Activated CD4-positive, alpha-beta memory T cell treated with anti-CD3 and anti-CD28 coated beads for 36 hours (primary cell): Measurements from ENCODE around the gene TOMM7. TPM values are rescaled to one million over a fixed set of nuclear protein-coding genes. Genes with fewer than 3 reads are reported as not detected.
"Not testable (repeated sequence)": the region's sequence is repeated elsewhere in the genome, so short reads cannot be mapped to it uniquely, and the experiment has no call there.

Source experiments
- CTCF ChIA-PET: fragments of 350-600 bp; sonication (Branson Sonifier 250); formaldehyde crosslinking; loops from one replicate; lab custom pipeline; 2021; ENCODE audit warnings: antibody characterized with exemption, inconsistent platforms; lab: Charles Lee
- POLR2A ChIA-PET: fragments of 350-600 bp; sonication (Branson Sonifier 250); formaldehyde crosslinking; loops from one replicate; lab custom pipeline; 2021; ENCODE audit warnings: antibody characterized with exemption; lab: Charles Lee
- DNase-seq: peaks from one replicate; pipeline ENCODE4 v3.0.0-alpha.2; 2020
- H3K27ac Mint-ChIP-seq: one replicate; pipeline ENCODE4 v1.8.0; 2021; ENCODE audit warnings: mixed read lengths
- H3K27me3 Mint-ChIP-seq: one replicate; pipeline ENCODE4 v1.8.0; 2021; ENCODE audit warnings: mixed read lengths
- H3K36me3 Mint-ChIP-seq: one replicate; pipeline ENCODE4 v1.8.0; 2021; ENCODE audit warnings: mixed read lengths
- H3K4me1 Mint-ChIP-seq: one replicate; pipeline ENCODE4 v1.8.0; 2021; ENCODE audit warnings: low read depth, mixed read lengths
- H3K4me3 Mint-ChIP-seq: one replicate; pipeline ENCODE4 v1.8.0; 2021; ENCODE audit warnings: mild to moderate bottlenecking, mixed read lengths
- H3K9me3 Mint-ChIP-seq: one replicate; pipeline ENCODE4 v1.8.0; 2021; ENCODE audit warnings: mixed read lengths
- intact Hi-C: fragments of 100-400 bp; cut with micrococcal nuclease; formaldehyde crosslinking; loops from one replicate; pipeline ENCODE4 v1.15.1; 2023
- total RNA-seq, 2 experiments: library from RNA; stranded (reverse); gene quantifications; one replicate each; pipeline ENCODE4 v1.2.3, GENCODE V29; 2021

TOMM7 gene
- total RNA-seq, 2 experiments from 2014 or later = 277 to 279 TPM

DNA sequence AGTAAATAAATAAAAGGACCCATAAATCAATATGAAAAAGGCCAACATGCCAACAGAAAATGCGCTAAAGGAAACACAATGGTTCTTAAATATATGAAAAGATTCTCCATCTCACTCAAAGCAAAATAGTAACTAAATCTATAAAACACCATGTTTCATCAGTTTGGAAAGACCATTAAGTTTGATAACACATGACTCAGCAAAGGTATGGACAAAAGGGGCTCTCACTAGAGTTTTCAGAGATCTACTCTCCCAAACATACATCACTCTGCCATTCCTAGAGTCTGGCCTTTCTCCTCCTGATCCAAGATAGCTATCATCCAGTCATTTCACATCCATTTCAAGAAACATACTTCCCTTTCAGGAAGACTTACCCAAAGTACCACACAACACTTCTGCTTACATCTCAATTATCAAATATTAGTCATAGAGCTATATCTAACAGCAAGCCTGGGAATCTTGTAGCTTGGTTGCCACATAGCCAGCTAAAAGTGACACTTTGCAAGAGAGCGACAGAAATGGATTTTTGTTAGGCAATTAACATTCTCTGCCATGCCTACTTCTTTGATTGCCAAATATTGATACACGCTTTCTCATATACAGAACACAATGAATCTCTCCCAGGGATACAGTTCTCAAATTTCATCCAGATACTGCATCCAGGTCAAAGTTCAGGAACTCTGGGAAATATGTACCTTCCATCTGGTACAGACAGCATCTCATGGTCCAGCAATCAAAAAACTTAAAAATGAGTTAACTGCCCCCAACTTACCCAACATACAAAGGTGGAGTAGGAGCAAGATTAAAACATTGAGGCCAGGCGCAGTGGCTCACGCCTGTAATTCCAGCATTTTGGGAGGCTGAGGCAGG, 28.8 kb downstream of the TOMM7 start:
- CTCF ChIA-PET = interaction anchor here (0.8 to 2.7 kb wide), 2 partner anchors 11 to 261 kb away, joined by 3 to 11 read pairs; no protein-coding TSS in a partner anchor
- POLR2A ChIA-PET = no interaction called here
- intact Hi-C loops = no loop called here
- H3K36me3 Mint-ChIP-seq = no peaks in the 10 kb centered on the region
- no peak overlapping the region for H3K4me3 Mint-ChIP-seq
- no peaks in the 10 kb centered on the region for H3K9me3 Mint-ChIP-seq
- DNase-seq = no peak
- no peak overlapping the region for H3K27ac Mint-ChIP-seq
- no peaks in the 10 kb centered on the region for H3K27me3 Mint-ChIP-seq
- H3K4me1 Mint-ChIP-seq = no peaks in the 10 kb centered on the region

DNA sequence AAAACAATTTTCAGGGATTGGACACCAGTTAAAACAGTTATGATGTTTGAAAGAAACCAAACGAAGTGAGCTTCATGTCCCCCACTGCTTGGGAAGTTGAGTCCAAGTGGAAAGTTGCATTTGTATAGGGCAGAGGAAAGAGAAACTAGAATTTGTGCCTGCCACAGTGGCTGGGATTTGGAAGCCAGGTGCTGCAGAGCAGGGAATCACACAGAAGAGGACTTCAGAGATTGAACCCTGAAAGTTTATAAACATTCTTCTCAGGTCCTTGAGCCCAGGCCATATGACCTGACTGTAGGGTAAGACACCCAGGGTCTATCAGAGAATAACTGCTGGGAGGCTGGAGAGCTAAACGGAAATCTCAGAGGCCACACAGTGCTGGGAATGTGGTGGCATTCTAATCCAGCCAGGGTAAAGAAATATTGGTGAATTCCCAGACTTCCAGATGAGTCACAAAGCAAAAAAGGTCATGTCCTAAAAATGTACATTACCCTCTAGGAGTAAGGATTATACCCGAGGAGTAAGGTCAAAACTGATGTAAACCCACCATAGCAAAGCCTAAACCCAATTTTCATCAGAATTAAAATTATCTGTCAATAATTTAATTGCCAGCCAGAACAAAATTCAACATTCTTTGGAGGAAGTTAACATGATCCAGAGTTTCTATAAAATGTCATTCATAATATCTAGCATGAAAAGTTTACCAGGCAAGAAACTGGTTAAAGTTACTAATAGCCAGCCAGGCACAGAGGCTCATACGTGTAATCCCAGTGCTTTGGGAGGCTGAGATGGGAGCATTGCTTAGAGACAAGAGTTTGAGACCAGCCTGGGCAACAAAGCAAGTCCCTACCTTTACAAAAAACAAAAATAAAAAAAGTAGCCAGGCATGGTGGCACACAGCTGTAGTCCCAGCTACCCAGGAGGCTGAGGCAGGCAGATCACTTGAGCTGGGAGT, 31.2 kb downstream of the TOMM7 start:
- no peaks in the 10 kb centered on the region for H3K4me1 Mint-ChIP-seq
- H3K9me3 Mint-ChIP-seq = no peaks in the 10 kb centered on the region
- POLR2A ChIA-PET = no interaction called here
- H3K27ac Mint-ChIP-seq = no peak overlapping the region
- intact Hi-C loops = no loop called here
- CTCF ChIA-PET = interaction anchor here (1.0 to 2.7 kb wide), 4 partner anchors 9 to 264 kb away, joined by 3 to 11 read pairs (median 3); no protein-coding TSS in a partner anchor
- no peak overlapping the region for H3K4me3 Mint-ChIP-seq
- no peak for DNase-seq
- no peaks in the 10 kb centered on the region for H3K36me3 Mint-ChIP-seq
- H3K27me3 Mint-ChIP-seq = no peaks in the 10 kb centered on the region

DNA sequence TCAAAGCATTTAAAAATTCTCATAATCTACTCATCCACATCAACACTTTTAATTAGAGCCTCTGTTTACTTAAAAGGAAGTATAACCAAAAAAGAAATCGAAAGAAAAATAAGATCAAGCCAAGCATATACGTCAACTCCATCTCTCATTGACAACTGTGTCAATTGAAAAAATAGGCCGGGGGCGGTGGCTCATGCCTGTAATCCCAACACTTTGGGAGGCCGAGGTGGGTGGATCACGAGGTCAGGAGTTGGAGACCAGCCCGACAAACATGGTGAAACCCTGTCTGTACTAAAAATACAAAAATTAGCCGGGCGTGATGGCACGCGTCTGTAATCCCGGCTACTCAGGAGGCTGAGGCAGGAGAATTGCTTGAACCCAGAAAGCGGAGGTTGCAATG, 32.0 kb downstream of the TOMM7 start:
- H3K36me3 Mint-ChIP-seq, H3K27ac Mint-ChIP-seq, H3K4me3 Mint-ChIP-seq, POLR2A ChIA-PET, intact Hi-C loops, H3K9me3 Mint-ChIP-seq, H3K4me1 Mint-ChIP-seq, H3K27me3 Mint-ChIP-seq, DNase-seq: not testable (repeated sequence)
- CTCF ChIA-PET = interaction anchor here (0.9 to 1.2 kb wide), 2 partner anchors 9 to 265 kb away, joined by 3 read pairs; no protein-coding TSS in a partner anchor

DNA sequence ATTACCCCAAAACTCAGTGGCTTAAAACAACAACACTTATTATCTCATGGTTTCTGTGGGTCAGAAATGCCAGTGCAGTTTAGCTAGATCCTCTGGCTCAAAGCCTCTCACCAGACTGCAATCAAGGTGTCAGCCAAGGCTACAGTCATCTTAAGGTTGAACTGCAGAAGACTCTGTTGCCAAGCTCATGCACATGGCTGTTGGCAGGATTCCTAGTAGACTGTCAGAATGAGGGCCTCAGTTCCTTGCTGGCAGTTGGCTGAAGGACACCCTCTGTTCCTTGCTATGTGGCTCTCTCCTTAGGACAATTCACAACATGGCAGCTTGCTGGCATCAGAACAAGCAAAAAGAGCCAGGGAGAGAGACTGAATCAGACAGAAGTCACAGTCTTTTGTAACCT, 34.7 kb downstream of the TOMM7 start:
- no peak for DNase-seq
- H3K9me3 Mint-ChIP-seq = no peaks in the 10 kb centered on the region
- intact Hi-C loops = no loop called here
- ChIA-PET POLR2A (no interaction called here), CTCF (interaction anchor here (1.2 to 1.7 kb wide), 2 partner anchors 227 to 298 kb away, joined by 3 to 6 read pairs; no protein-coding TSS in a partner anchor)
- H3K36me3 Mint-ChIP-seq = no peaks in the 10 kb centered on the region
- no peak overlapping the region for H3K4me3 Mint-ChIP-seq
- no peaks in the 10 kb centered on the region for H3K4me1 Mint-ChIP-seq
- no peaks in the 10 kb centered on the region for H3K27me3 Mint-ChIP-seq
- H3K27ac Mint-ChIP-seq = no peak overlapping the region

DNA sequence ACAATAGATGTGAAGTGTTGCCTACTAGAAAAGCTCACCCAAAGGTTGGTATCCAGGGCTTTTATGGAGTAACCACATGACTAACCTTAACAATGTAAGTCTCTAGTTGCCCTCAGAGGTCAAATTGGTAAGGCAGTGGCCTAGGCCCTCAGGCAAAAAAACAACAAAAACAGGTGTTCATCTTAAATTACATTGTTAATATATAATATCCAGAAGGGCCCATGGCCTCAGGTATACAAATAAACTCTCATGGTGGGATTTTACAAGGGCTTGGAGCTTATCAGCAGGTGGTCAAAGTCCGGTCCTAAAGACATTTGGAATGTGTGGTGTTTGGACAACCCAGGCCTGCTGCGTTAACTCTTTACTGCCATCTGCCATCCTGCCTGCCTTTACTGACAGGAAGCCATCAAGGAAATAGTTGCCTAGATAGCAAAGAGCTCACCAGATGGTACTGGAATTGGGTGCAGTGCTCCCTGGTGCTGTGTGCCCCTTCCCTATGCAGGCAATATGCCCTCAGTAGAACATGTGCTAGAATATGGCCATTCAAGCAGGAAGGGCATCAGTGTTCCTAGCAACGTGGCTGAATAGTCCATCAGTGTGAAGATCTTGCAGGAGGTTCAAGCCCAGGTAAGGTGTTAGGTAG, 36.2 kb downstream of the TOMM7 start:
- H3K4me3 Mint-ChIP-seq = no peak overlapping the region
- no peak overlapping the region for H3K27ac Mint-ChIP-seq
- no peaks in the 10 kb centered on the region for H3K9me3 Mint-ChIP-seq
- POLR2A ChIA-PET = no interaction called here
- H3K36me3 Mint-ChIP-seq = no peaks in the 10 kb centered on the region
- CTCF ChIA-PET = interaction anchor here (1.5 to 6.7 kb wide), 3 partner anchors 58 to 268 kb away, joined by 5 to 152 read pairs (median 42); no protein-coding TSS in a partner anchor
- H3K4me1 Mint-ChIP-seq = no peaks in the 10 kb centered on the region
- intact Hi-C loops = no loop called here
- no peak for DNase-seq
- no peaks in the 10 kb centered on the region for H3K27me3 Mint-ChIP-seq

DNA sequence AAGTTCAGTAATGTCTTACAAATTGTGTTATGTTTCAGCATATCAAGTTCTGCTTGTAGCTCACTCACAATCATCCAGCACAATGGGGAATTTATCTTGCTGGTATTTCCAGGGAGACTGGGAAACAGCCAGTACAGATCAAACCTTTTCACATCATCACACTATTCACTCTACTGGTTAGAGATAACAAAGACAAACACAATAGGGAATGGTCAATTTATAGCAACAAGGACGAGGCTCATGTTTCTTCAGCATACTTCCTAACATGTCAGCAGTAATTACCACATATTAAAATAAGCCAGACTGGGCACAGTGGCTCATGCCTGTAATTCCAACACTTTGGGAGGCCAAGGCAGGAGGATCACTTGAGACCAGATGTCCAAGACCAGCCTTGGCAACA, 38.3 kb downstream of the TOMM7 start:
- intact Hi-C loops = no loop called here
- POLR2A ChIA-PET = no interaction called here

DNA sequence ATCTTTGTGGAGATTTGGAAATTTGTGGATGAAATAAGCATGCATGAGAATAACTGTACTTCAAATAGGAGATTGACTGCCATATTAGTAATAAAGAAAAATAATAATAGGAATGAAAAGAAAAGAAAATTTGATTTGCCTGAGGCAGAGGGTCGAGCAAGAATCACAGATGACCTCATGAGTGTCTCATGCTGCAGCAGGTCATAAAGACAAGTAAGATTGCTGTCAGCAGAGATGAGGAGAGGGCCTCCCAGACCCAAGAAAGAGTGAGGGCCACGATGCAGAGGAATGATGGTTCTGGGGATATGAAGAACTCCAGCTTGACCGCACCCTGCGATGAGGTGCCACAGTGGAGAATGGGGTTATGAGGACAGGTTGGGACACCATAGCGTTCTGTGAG, 39.2 kb downstream of the TOMM7 start:
- ChIA-PET CTCF (interaction anchor here (1.1 to 6.7 kb wide), 12 partner anchors 10 to 362 kb away, joined by 3 to 152 read pairs (median 6); partner anchors contain the start of gene IL6), POLR2A (no interaction called here)
- no peaks in the 10 kb centered on the region for H3K9me3 Mint-ChIP-seq
- H3K4me3 Mint-ChIP-seq = no peak overlapping the region
- H3K27ac Mint-ChIP-seq = no peak overlapping the region
- H3K27me3 Mint-ChIP-seq = no peaks in the 10 kb centered on the region
- intact Hi-C loops = loop anchor here (2.0 kb wide), 1 partner anchor 271 kb away; no protein-coding TSS in a partner anchor
- H3K36me3 Mint-ChIP-seq = no peaks in the 10 kb centered on the region
- no peak for DNase-seq
- H3K4me1 Mint-ChIP-seq = no peaks in the 10 kb centered on the region

More for the DNA sequence above, 38.3 kb downstream of the TOMM7 start:
- no peaks in the 10 kb centered on the region for H3K9me3 Mint-ChIP-seq
- no peak overlapping the region for H3K27ac Mint-ChIP-seq
- H3K4me1 Mint-ChIP-seq = no peaks in the 10 kb centered on the region
- H3K4me3 Mint-ChIP-seq = no peak overlapping the region
- DNase-seq = no peak
- H3K36me3 Mint-ChIP-seq = no peaks in the 10 kb centered on the region
- no peaks in the 10 kb centered on the region for H3K27me3 Mint-ChIP-seq
- CTCF ChIA-PET = interaction anchor here (1.2 to 6.7 kb wide), 4 partner anchors 20 to 270 kb away, joined by 3 to 152 read pairs (median 22); no protein-coding TSS in a partner anchor

DNA sequence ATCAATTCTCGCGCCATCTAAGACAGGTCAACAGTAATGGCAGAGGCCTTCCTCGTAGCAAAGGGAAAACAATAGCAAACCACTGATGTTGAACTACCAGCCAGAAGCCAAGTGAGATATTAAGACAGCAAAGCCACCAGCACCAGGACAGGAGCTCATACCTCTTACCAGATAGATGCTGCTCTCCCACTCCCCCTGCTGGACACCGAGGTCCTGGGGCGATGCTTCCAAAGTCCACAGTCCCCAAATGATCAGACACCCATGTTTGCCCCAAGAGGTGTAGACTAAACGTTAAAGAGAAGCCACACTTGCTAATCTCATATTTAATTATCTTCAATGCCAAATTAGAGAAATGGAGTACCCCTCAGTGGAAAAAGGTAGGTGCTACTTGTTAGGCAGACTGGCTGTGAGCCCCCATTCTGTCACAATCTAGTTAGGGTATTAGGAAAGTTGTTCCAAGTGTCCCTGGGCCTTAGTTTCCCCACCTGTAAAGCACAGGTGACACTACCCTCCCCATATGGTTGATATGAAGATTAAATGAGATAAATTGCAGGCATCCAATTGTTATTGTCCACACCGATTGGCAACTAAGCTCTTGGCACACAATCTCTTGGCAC, 39.9 kb downstream of the TOMM7 start:
- Mint-ChIP-seq H3K9me3 (no peaks in the 10 kb centered on the region), H3K27me3 (no peaks in the 10 kb centered on the region), H3K4me1 (no peaks in the 10 kb centered on the region), H3K36me3 (no peaks in the 10 kb centered on the region), H3K4me3 (no peak overlapping the region), H3K27ac (no peak overlapping the region)
- peak; percentile 82 for DNase-seq
- POLR2A ChIA-PET = interaction anchor here (0.8 kb wide), 1 partner anchor 29 kb away, joined by 3 read pairs; no protein-coding TSS in a partner anchor
- CTCF ChIA-PET = interaction anchor here (0.6 to 6.7 kb wide), 28 partner anchors 8 to 362 kb away, joined by 3 to 152 read pairs (median 4); partner anchors contain the start of gene IL6
- intact Hi-C loops = loop anchor here (1.0 to 2.0 kb wide), 2 partner anchors 222 to 272 kb away; no protein-coding TSS in a partner anchor

DNA sequence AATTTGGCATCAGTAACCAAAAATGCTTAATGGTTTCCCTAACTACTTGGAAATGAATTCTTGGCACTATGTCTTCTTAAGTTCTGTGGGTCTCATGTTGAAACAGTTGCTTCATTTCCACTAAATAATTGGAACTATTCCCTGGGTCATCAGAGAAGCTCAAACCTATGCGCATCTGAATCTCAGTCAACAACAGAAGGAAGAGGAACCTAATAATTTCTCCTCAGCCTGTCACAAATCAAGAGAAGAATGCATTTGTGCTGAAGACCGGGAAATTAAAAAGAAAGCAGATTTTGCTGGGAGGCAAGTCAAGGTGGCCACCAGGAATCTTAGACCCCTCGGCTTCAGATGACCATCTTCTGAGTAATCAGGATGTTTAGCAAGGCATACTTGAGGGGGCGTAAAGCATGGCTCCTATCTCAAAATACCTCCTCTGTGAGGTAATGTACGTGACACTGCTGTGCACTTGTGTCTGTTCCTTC, 41.4 kb downstream of the TOMM7 start:
- Mint-ChIP-seq H3K4me3 (no peak overlapping the region), H3K27me3 (no peaks in the 10 kb centered on the region), H3K36me3 (no peaks in the 10 kb centered on the region), H3K27ac (no peak overlapping the region), H3K9me3 (no peaks in the 10 kb centered on the region), H3K4me1 (no peaks in the 10 kb centered on the region)
- POLR2A ChIA-PET = no interaction called here
- no peak for DNase-seq
- intact Hi-C loops = no loop called here
- CTCF ChIA-PET = interaction anchor here (0.8 to 6.7 kb wide), 8 partner anchors 9 to 443 kb away, joined by 3 to 152 read pairs (median 6); partner anchors contain the start of gene IL6

DNA sequence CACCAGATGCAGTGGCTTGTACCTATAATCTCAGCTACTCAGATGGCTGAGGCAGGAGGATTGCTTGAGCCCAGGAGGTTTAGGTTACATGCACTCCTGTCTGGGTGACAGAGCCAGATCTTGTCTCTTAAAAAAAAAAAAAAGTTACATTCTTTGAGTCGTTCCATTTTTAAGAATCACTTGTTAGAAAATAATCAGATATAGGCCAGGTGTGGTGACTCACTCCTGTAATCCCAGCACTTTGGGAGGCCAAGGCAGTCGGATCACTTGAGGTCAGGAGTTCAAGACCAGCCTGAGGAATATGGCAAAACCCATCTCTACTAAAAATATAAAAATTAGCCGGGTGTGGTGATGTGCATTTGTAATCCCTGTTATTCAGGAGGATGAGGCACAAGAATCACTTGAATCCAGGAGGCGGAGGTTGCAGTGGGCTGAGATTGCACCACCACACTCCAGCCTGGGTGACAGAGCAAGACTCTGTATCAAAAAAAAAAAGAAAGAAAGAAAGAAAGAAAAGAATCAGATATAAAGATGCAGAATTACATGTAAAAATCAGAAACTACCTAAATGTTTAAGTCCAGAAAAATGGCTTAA, 42.8 kb downstream of the TOMM7 start:
- H3K36me3 Mint-ChIP-seq, DNase-seq, H3K9me3 Mint-ChIP-seq, H3K27me3 Mint-ChIP-seq, H3K27ac Mint-ChIP-seq, POLR2A ChIA-PET, H3K4me3 Mint-ChIP-seq, intact Hi-C loops, H3K4me1 Mint-ChIP-seq: not testable (repeated sequence)
- CTCF ChIA-PET = interaction anchor here (0.7 to 1.3 kb wide), 2 partner anchors 11 to 670 kb away, joined by 3 read pairs; no protein-coding TSS in a partner anchor
